GM19455 (cell line): ENCODE results near the gene ATP11A.
A peak's percentile ranks its signal among the peaks of the same experiment; 100 is the strongest.
"Not testable (repeated sequence)": the region's sequence is repeated elsewhere in the genome, so short reads cannot be mapped to it uniquely, and the experiment has no call there.

Source experiments
- ATAC-seq: cut with Tn5 transposase; IDR thresholded peaks from one replicate; pipeline ENCODE4 v1.9.1; 2021; ENCODE audit not compliant: unreplicated experiment

The ATP11A gene

GRCh38 chr13:112850273-112850672 is 160.4 kb downstream of the ATP11A start:
- ATAC-seq: no peak

- ATAC-seq: no peak
These were observed 161.5 kb downstream of the ATP11A start for GRCh38 chr13:112851107-112852038.

DNA sequence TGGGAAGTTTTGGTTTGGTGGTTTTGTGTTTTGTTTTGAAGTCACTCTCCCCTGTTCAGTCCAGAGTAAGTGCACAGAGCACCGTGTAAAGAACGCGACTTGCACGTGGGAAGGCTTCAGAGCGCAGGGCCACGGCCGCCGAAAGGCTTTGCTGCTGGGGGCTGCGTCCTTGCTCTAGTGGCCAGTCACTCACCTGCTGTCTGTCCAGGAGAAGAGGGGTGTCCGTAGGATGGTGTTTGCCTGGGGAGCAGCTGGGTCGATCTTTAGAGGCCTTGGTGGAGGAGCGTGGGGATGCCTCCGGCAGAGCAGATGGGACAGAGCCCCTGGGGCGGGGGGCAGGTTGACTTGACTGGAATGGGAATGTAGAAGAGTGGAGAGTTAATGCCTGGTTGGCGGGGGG is 162.6 kb downstream of the ATP11A start:
- no peak for ATAC-seq

DNA sequence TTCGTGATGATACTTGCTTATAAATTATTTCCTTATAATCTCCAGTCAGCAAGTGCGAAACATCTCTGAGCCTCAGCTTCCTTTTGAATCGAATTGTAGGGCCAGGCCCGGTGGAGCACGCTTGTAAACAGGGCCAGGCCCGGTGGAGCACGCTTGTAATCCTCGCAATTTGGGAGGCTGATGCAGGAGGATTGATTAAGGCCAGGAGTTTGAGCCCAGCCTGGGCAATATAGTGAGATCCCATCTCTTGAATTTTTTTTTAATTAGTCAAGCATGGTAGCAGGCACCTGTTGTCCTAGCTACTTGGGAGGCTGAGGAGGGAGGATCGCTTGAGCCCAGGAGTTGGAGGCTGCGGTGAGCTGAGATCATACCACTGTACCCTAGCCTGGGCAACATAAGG is 163.0 kb downstream of the ATP11A start:
- no peak for ATAC-seq

DNA sequence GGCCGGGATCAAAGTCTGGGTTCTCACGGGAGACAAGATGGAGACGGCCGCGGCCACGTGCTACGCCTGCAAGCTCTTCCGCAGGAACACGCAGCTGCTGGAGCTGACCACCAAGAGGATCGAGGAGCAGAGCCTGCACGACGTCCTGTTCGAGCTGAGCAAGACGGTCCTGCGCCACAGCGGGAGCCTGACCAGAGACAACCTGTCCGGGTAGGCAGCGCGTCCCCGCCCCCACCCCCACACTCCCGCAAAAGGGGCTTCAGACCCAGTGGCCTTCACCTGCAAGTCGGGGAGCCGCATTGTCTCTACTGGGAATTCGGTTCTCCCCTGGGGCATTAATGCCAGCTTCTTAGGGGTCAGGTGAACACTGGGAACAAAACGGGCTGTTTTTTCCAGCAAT is 164.5 kb downstream of the ATP11A start:
- no peak for ATAC-seq

DNA sequence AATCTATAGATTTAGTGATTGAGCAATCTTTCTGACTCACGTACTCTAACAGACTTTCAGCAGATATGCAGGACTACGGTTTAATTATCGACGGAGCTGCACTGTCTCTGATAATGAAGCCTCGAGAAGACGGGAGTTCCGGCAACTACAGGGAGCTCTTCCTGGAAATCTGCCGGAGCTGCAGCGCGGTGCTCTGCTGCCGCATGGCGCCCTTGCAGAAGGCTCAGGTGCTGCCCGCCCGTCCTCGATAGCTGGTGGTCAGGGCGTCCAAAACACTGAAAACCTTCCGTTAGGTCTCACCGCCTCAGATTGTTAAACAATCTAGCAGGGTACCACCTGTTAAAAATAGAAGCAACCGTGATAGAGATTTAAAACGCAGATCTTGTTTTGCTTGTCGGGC is 166.0 kb downstream of the ATP11A start:
- no peak for ATAC-seq

- ATAC-seq: no peak
These were observed 168.2 kb downstream of the ATP11A start for GRCh38 chr13:112857914-112858490.

DNA sequence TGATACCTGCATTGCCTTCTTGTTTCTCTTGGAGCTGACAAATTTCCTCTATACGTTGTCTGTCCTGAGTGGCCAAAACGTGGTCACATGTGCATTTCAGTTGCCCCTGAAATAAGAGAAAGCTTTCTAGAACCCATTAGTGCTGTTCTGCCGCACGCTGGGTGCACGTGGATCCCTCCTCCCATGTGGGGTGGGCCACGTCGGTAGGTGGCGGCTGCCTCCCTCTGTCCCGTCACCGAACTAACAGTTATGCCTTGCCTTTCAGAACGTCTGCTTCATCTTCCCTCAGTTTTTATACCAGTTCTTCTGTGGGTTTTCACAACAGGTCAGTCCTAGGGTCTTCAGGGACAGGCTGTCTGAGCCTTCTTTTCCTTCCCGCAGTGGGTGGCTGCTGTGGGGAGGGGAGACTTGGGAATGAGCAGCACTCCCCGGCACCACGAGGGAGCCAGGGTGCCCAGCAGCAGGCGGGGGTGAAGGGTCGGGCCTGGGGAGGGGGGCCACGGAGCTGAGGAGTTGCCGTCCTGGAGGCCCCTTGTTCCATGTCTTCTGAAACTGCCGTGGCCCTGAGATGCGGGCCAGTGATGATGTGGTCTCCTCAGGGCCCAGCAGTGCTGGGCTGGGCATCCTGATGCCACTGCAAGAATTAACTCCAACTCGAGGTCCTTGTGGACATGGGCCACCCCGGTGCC is 169.4 kb downstream of the ATP11A start:
- no peak for ATAC-seq

- no peak for ATAC-seq
These were observed 170.0 kb downstream of the ATP11A start for GRCh38 chr13:112859817-112860190.

DNA sequence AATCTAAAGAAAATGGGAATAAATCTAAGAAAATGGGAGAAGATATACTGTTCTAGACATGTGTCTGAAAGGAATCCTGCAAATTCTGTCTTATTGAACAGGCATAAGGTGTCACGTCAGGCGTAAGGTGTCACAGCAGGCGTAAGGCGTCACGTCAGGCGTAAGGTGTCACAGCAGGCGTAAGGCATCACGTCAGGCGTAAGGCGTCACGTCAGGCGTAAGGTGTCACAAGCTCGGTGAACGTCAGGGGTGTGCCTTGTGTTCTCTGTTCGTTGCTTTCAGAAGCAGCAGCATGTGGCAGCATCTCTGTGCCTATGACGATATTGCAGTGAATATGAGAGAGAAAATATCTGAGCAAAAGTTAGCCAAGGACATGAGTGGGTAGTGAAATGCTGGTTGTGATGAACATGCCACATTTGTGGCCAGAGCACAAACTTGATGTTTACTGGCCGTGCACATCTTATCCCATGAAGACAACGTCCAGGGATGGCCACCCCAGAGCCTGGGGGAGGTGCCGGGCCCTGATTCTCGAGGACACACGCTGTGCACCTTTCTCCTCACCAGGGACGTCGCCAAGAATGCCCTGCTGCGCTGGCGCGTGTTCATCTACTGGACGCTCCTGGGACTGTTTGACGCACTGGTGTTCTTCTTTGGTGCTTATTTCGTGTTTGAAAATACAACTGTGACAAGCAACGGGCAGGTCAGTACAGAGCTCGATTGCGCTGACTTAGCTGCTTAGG is 172.2 kb downstream of the ATP11A start:
- ATAC-seq: no peak

DNA sequence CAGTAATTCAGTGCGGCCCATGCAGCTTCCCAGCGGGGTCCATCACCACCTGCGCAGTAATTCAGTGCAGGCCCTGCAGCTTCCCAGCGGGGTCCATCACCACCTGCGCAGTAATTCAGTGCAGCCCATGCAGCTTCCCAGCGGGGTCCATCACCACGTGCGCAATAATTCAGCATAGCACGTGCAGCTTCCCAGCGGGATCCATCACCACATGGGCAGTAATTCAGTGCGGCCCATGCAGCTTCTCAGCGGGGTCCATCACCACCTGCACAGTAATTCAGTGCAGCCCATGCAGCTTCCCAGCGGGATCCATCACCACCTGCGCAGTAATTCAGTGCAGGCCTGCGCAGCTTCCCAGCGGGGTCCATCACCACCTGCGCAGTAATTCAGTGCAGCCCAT is 173.5 kb downstream of the ATP11A start:
- not testable (repeated sequence) for ATAC-seq

DNA sequence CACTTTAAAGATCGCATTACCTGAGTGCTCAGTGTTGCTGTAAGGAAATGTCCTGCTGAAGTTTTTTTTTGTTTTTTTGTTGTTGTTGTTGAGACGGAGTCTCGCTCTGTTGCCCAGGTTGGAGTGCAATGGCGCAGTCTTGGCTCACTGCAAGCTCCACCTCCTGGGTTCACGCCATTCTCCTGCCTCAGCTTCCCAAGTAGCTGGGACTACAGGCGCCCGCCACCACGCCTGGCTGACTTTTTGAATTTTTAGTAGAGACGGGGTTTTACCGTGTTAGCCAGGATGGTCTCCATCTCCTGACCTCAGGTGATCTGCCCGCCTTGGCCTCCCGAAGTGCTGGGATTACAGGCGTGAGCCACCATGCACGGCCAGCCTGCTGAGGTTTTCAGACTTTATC is 175.6 kb downstream of the ATP11A start:
- not testable (repeated sequence) for ATAC-seq

DNA sequence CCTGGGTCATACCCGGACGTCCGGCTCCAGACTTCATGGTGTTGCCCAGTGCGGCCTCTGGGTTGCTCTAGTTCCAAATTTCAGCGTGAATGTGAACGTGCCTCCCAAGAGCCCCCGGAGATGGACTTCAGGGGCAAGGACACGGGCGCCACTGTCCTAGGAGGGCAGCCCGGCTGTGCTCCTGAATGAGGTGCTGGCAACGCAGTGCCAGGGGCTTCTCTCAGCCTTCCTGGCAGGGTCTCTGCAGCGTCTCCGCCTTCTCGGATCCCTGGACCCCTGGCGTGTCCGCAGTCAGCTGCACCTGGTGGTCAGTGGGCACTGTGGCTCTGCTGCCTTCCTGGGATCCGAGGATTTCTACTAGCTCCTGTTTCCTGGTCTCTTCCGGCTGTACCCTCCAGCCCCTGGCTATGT is 177.5 kb downstream of the ATP11A start:
- ATAC-seq: no peak

DNA sequence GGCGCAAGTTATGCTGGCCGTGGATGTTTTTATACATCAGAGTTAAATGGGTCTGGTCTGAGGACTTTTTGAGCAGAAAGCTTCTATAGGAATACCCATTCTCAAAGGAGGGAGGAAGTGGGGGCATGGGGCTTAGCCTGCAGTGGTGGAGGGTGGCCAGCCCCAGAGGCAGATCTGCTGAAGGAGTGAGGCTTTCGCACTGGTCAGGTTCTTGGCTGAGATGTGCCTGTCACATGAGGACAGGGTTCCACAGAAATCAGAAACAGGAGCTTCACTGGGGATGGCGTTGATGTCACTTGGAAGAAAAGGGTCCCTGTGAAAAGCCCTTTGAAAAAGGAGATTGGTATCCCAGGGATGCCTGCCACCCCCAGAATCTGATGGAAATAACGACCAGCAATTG is 178.5 kb downstream of the ATP11A start:
- no peak for ATAC-seq

GRCh38 chr13:112869202-112870050 is 179.6 kb downstream of the ATP11A start:
- ATAC-seq: no peak

GRCh38 chr13:112870051-112870331 is 180.2 kb downstream of the ATP11A start:
- ATAC-seq: no peak

DNA sequence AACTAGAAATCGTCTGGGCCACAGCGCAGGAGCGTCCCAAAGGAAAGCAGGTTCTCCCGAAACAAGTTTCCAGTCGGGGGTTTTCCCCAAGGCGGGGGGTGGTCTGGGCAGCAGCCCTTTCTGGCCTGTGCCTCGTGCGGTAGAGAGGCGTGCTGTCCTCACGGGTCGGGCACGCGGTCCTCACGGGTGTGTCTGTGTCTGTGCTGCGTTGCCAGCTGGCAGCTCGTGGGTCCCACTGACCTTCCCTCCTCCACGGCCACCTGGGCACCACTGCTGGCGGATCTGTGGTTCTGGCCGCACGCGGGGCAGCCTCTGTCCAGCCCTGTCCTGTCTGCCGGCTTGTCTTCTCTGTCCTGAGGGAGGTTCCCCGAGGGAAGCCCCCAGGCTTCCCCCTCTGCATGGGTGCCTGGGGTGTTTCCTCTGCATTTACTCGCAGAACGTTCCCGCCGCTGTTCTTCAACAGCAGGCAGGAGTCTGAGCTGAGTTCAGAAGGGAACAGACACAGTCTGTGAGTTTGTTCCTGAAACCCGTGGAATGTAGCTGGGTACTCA is 181.0 kb downstream of the ATP11A start:
- no peak for ATAC-seq

- no peak for ATAC-seq
These were observed 181.9 kb downstream of the ATP11A start for GRCh38 chr13:112871742-112872141.

DNA sequence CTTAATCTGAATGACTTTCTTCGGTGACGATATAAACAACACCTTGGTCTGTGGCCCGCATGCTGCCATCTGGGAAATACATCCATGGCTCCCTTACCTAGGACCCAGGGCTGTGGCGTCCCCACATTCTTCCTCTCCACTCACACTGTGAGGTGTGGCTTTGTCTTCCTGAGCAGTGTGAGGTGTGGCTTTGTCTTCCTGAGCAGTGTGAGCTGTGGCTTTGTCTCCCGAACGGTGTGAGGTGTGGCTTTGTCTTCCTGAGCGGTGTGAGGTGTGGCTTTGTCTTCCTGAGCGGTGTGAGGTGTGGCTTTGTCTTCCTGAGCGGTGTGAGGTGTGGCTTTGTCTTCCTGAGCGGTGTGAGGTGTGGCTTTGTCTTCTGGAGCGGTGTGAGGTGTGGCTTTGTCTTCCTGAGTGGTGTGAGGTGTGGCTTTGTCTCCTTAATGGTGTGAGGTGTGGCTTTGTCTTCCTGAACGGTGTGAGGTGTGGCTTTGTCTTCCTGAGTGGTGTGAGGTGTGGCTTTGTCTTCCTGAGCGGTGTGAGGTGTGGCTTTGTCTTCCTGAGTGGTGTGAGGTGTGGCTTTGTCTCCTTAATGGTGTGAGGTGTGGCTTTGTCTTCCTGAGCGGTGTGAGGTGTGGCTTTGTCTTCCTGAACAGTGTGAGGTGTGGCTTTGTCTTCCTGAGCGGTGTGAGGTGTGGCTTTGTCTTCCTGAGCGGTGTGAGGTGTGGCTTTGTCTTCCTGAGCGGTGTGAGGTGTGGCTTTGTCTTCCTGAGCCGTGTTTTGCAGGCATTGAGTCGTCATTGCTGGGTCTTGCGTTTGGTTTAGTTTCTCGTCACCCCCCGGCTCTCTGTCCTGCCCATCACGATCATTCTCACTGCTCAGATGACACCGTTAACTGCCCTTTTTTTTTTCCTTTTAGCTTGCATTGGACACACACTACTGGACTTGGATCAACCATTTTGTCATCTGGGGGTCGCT is 183.1 kb downstream of the ATP11A start:
- ATAC-seq: peak; percentile 38
